Ovary (tissue), 3 donors: Measurements from ENCODE around the gene SRGAP2B.
"Not testable (repeated sequence)": the region's sequence is repeated elsewhere in the genome, so short reads cannot be mapped to it uniquely, and the experiment has no call there.

Source experiments
- CTCF ChIP-seq, 3 donors: fragments of 450-650 bp in 2 of 3; fragments of 200-600 bp in 1 of 3; IDR thresholded peaks; one replicate each; pipeline versions ENCODE4 v1.5.1 to v1.8.0; 2016 to 2022; ENCODE audit warnings: antibody characterized with exemption in 3 of 3, mild to moderate bottlenecking in 1 of 3
- EP300 ChIP-seq: sonication (generic); formaldehyde crosslinking; IDR thresholded peaks from one replicate; pipeline ENCODE4 v1.6.1; 2017; ENCODE audit warnings: antibody characterized with exemption
- POLR2A ChIP-seq: fragments of 450-650 bp; IDR thresholded peaks from one replicate; pipeline ENCODE4 v1.6.1; 2017; ENCODE audit warnings: antibody characterized with exemption, mild to moderate bottlenecking, moderate library complexity
- donor health status: DM: no; HTN: no; CAD: no.

- TF ChIP-seq CTCF (IDR thresholded peaks at IDR 0.05); POLR2A; EP300: not testable (repeated sequence)
Observed at GRCh38 chr1:145125112-145125511, 30.0 kb upstream of the SRGAP2B start.
